Measurements from ENCODE around the gene PTPRN2.

- TF ChIP-seq CTCF (conservative IDR thresholded peaks at IDR 0.05 in 1 of 2, IDR thresholded peaks at IDR 0.05 in 1 of 2; ENCODE audit: low read depth in 1 of 2, low read length in 2 of 2) (no peak), EZH2 (IDR thresholded peaks at IDR 0.05; ENCODE audit: low read length, missing control alignments) (no peak)
Observed at GRCh38 chr7:158576050-158576762, 11.4 kb downstream of the PTPRN2 start.

Data from fibroblast of lung (primary cell).